Stimulated activated CD4-positive, alpha-beta T cell treated with anti-CD3 and anti-CD28 coated beads, Interleukin-4, amount 100 ng/mL, for 48 hours (primary cell): ENCODE data around the gene C22orf23.
"Not testable (repeated sequence)": the region's sequence is repeated elsewhere in the genome, so short reads cannot be mapped to it uniquely, and the experiment has no call there.

Experiments
- DNase-seq, 2 donors: peaks; one replicate each; pipeline ENCODE4 v3.0.0-alpha.2; 2020; ENCODE audit warnings: low read depth in 2 of 2

C22orf23 gene

GRCh38 chr22:37982151-37982785 lies 28.9 kb upstream of the C22orf23 start:
- DNase-seq, result no peak

- no peak for DNase-seq
Measured at GRCh38 chr22:37981282-37982011, 28.0 kb upstream of the C22orf23 start.

GRCh38 chr22:37979782-37980181 lies 26.4 kb upstream of the C22orf23 start:
- DNase-seq, result no peak

- no peak for DNase-seq
Measured at GRCh38 chr22:37976547-37976946, 23.1 kb upstream of the C22orf23 start.

- not testable (repeated sequence) for DNase-seq
Measured at GRCh38 chr22:37976022-37976421, 22.6 kb upstream of the C22orf23 start.

GRCh38 chr22:37975153-37975552 lies 21.8 kb upstream of the C22orf23 start:
- DNase-seq, result no peak

GRCh38 chr22:37973271-37974170 lies 20.1 kb upstream of the C22orf23 start:
- no peak for DNase-seq

- DNase-seq, result no peak
Measured at GRCh38 chr22:37972527-37972926, 19.1 kb upstream of the C22orf23 start.

- DNase-seq, result no peak
Measured at GRCh38 chr22:37971475-37972434, 18.4 kb upstream of the C22orf23 start.

- DNase-seq, result no peak
Measured at GRCh38 chr22:37970864-37971263, 17.5 kb upstream of the C22orf23 start.

GRCh38 chr22:37968452-37969251 lies 15.3 kb upstream of the C22orf23 start:
- DNase-seq, result no peak

GRCh38 chr22:37967637-37968451 lies 14.4 kb upstream of the C22orf23 start:
- DNase-seq, result no peak

GRCh38 chr22:37967147-37967546 lies 13.7 kb upstream of the C22orf23 start:
- DNase-seq, result no peak

GRCh38 chr22:37965940-37966664 lies 12.7 kb upstream of the C22orf23 start:
- no peak for DNase-seq

- DNase-seq, result no peak
Measured at GRCh38 chr22:37961062-37961461, 7.7 kb upstream of the C22orf23 start.

GRCh38 chr22:37959231-37959825 lies 5.9 kb upstream of the C22orf23 start:
- no peak for DNase-seq

- DNase-seq, result no peak
Measured at GRCh38 chr22:37957232-37957631, 3.8 kb upstream of the C22orf23 start.

- not testable (repeated sequence) for DNase-seq
Measured at GRCh38 chr22:37955825-37956397, 2.5 kb upstream of the C22orf23 start.
